Neuron (in vitro differentiated cells): ENCODE data around the gene GFI1B.

Source experiments
- H2AFZ ChIP-seq: one replicate; pipeline ENCODE4 v1.6.1; 2013; ENCODE audit warnings: low read depth, mild to moderate bottlenecking, inconsistent platforms, low read length, moderate library complexity
- H3K27me3 ChIP-seq: one replicate; pipeline ENCODE4 v1.6.1; 2013; ENCODE audit warnings: low read length; ENCODE audit not compliant: insufficient read depth
- H3K36me3 ChIP-seq: one replicate; pipeline ENCODE4 v1.6.1; 2013; ENCODE audit warnings: low read length; ENCODE audit not compliant: insufficient read depth
- H3K4me1 ChIP-seq: one replicate; pipeline ENCODE4 v1.6.1; 2013; ENCODE audit warnings: low read length; ENCODE audit not compliant: insufficient read depth
- H3K4me3 ChIP-seq: 2 replicates; pipeline ENCODE4 v1.5.1; 2013; ENCODE audit warnings: mild to moderate bottlenecking, low read length, moderate library complexity
- H3K9me3 ChIP-seq: one replicate; pipeline ENCODE4 v1.6.1; 2013; ENCODE audit warnings: low read length

GFI1B gene

GRCh38 chr9:132976571-132976970 lies 1.9 kb upstream of the GFI1B start:
- peaks cover 13% of the 10 kb centered on the region for H3K27me3 ChIP-seq
- no peaks in the 10 kb centered on the region for H3K4me1 ChIP-seq
- H3K4me3 ChIP-seq = no peak overlapping the region
- no peaks in the 10 kb centered on the region for H3K36me3 ChIP-seq
- H2AFZ ChIP-seq = no peak overlapping the region
- H3K9me3 ChIP-seq = no peaks in the 10 kb centered on the region

- Histone ChIP-seq H3K27me3 (peaks cover 13% of the 10 kb centered on the region), H3K9me3 (no peaks in the 10 kb centered on the region), H3K4me1 (no peaks in the 10 kb centered on the region)
These were observed 413 bp upstream of the GFI1B start for GRCh38 chr9:132978112-132978450.

GRCh38 chr9:132980157-132980556 lies 1.7 kb downstream of the GFI1B start:
- Histone ChIP-seq H2AFZ (no peak overlapping the region), H3K4me3 (no peak overlapping the region), H3K9me3 (no peaks in the 10 kb centered on the region)

More at GRCh38 chr9:132978112-132978450, 413 bp upstream of the GFI1B start:
- Histone ChIP-seq H3K4me3 (no peak overlapping the region), H2AFZ (no peak overlapping the region), H3K36me3 (no peaks in the 10 kb centered on the region)

GRCh38 chr9:132982458-132982857 lies 4.0 kb downstream of the GFI1B start:
- Histone ChIP-seq H2AFZ (no peak overlapping the region), H3K36me3 (no peaks in the 10 kb centered on the region), H3K9me3 (no peaks in the 10 kb centered on the region), H3K4me3 (no peak overlapping the region), H3K4me1 (no peaks in the 10 kb centered on the region), H3K27me3 (peaks cover 33% of the 10 kb centered on the region)

More at GRCh38 chr9:132980157-132980556, 1.7 kb downstream of the GFI1B start:
- Histone ChIP-seq H3K27me3 (peaks cover 20% of the 10 kb centered on the region), H3K36me3 (no peaks in the 10 kb centered on the region), H3K4me1 (no peaks in the 10 kb centered on the region)

- Histone ChIP-seq H3K4me1 (no peaks in the 10 kb centered on the region), H3K9me3 (no peaks in the 10 kb centered on the region), H3K27me3 (peaks cover 33% of the 10 kb centered on the region), H2AFZ (no peak overlapping the region), H3K36me3 (no peaks in the 10 kb centered on the region), H3K4me3 (no peak overlapping the region)
These were observed 5.2 kb downstream of the GFI1B start for GRCh38 chr9:132983491-132984201.

- no peak overlapping the region for H2AFZ ChIP-seq
- no peaks in the 10 kb centered on the region for H3K9me3 ChIP-seq
- peaks cover 29% of the 10 kb centered on the region for H3K27me3 ChIP-seq
- H3K4me1 ChIP-seq = no peaks in the 10 kb centered on the region
- no peak overlapping the region for H3K4me3 ChIP-seq
- H3K36me3 ChIP-seq = no peaks in the 10 kb centered on the region
These were observed 5.9 kb downstream of the GFI1B start for GRCh38 chr9:132984202-132985070.

- Histone ChIP-seq H3K4me1 (no peaks in the 10 kb centered on the region), H3K9me3 (no peaks in the 10 kb centered on the region), H3K4me3 (no peak overlapping the region), H2AFZ (no peak overlapping the region), H3K36me3 (no peaks in the 10 kb centered on the region), H3K27me3 (peaks cover 29% of the 10 kb centered on the region)
These were observed 6.5 kb downstream of the GFI1B start for GRCh38 chr9:132985071-132985350.

GRCh38 chr9:132985489-132985888 lies 7.0 kb downstream of the GFI1B start:
- Histone ChIP-seq H3K27me3 (peaks cover 29% of the 10 kb centered on the region), H3K4me1 (no peaks in the 10 kb centered on the region), H3K4me3 (no peak overlapping the region), H3K36me3 (no peaks in the 10 kb centered on the region), H3K9me3 (no peaks in the 10 kb centered on the region), H2AFZ (no peak overlapping the region)

- Histone ChIP-seq H3K9me3 (no peaks in the 10 kb centered on the region), H3K4me1 (no peaks in the 10 kb centered on the region), H2AFZ (no peak overlapping the region), H3K4me3 (no peak overlapping the region), H3K27me3 (peaks cover 29% of the 10 kb centered on the region), H3K36me3 (no peaks in the 10 kb centered on the region)
These were observed 7.6 kb downstream of the GFI1B start for GRCh38 chr9:132986114-132986513.

GRCh38 chr9:132986640-132987620 lies 8.4 kb downstream of the GFI1B start:
- Histone ChIP-seq H3K9me3 (no peaks in the 10 kb centered on the region), H3K27me3 (peaks cover 32% of the 10 kb centered on the region), H3K36me3 (no peaks in the 10 kb centered on the region), H3K4me1 (no peaks in the 10 kb centered on the region), H2AFZ (no peak overlapping the region), H3K4me3 (no peak overlapping the region)

GRCh38 chr9:132988244-132989013 lies 9.9 kb downstream of the GFI1B start:
- Histone ChIP-seq H3K36me3 (no peaks in the 10 kb centered on the region), H3K9me3 (no peaks in the 10 kb centered on the region), H3K4me1 (no peaks in the 10 kb centered on the region), H2AFZ (no peak overlapping the region), H3K4me3 (no peak overlapping the region), H3K27me3 (peaks cover 35% of the 10 kb centered on the region)

- peaks cover 37% of the 10 kb centered on the region for H3K27me3 ChIP-seq
- no peak overlapping the region for H2AFZ ChIP-seq
- H3K4me3 ChIP-seq = no peak overlapping the region
- H3K9me3 ChIP-seq = no peaks in the 10 kb centered on the region
- H3K36me3 ChIP-seq = no peaks in the 10 kb centered on the region
- H3K4me1 ChIP-seq = no peaks in the 10 kb centered on the region
These were observed 10.5 kb downstream of the GFI1B start for GRCh38 chr9:132989014-132989310.
